ENCODE data around the gene PARD3. TPM values are rescaled to one million over a fixed set of nuclear protein-coding genes. Genes with fewer than 3 reads are reported as not detected.

The PARD3 gene
- total RNA-seq, 2 donors from 2014 or later = 32.0 to 61.9 TPM

GRCh38 chr10:34083567-34083966 is 731.5 kb downstream of the PARD3 start:
- no peak for DNase-seq (ENCODE audit: low spot score)
- Histone ChIP-seq H3K27me3 (replicated peaks; ENCODE audit: insufficient read depth) (no peaks in the 10 kb centered on the region), H3K4me3 (no peak overlapping the region), H3K9me3 (no peaks in the 10 kb centered on the region), H3K27ac (no peak overlapping the region), H3K4me1 (replicated peaks) (no peaks in the 10 kb centered on the region), H3K36me3 (no peaks in the 10 kb centered on the region)
- WGBS = 95% methylated on average over 2 of the region's 2 CpGs
- TF ChIP-seq POLR2A (IDR thresholded peaks at IDR 0.05) (no peak), POLR2AphosphoS5 (IDR thresholded peaks at IDR 0.05) (no peak), CTCF (IDR thresholded peaks at IDR 0.05) (no peak)
- intact Hi-C loops (cut with DNase I) = no loop called here

GRCh38 chr10:34081948-34082347 is 733.1 kb downstream of the PARD3 start:
- Histone ChIP-seq H3K4me1 (replicated peaks) (no peaks in the 10 kb centered on the region), H3K36me3 (no peaks in the 10 kb centered on the region), H3K4me3 (no peak overlapping the region), H3K27ac (no peak overlapping the region), H3K9me3 (no peaks in the 10 kb centered on the region), H3K27me3 (replicated peaks; ENCODE audit: insufficient read depth) (no peaks in the 10 kb centered on the region)
- no peak for DNase-seq (ENCODE audit: low spot score)
- TF ChIP-seq POLR2A (IDR thresholded peaks at IDR 0.05) (no peak), CTCF (IDR thresholded peaks at IDR 0.05) (no peak), POLR2AphosphoS5 (IDR thresholded peaks at IDR 0.05) (no peak)
- intact Hi-C loops (cut with DNase I) = no loop called here
- WGBS = 96% methylated on average over 11 of the region's 11 CpGs

GRCh38 chr10:34081347-34081743 is 733.8 kb downstream of the PARD3 start:
- 79% methylated on average over 6 of the region's 6 CpGs for whole genome bisulfite sequencing
- Histone ChIP-seq H3K9me3 (no peaks in the 10 kb centered on the region), H3K27ac (no peak overlapping the region), H3K27me3 (replicated peaks; ENCODE audit: insufficient read depth) (no peaks in the 10 kb centered on the region), H3K36me3 (no peaks in the 10 kb centered on the region), H3K4me3 (no peak overlapping the region), H3K4me1 (replicated peaks) (no peaks in the 10 kb centered on the region)
- intact Hi-C loops (cut with DNase I) = no loop called here
- no peak for TF ChIP-seq POLR2AphosphoS5 (IDR thresholded peaks at IDR 0.05)
- TF ChIP-seq POLR2A (IDR thresholded peaks at IDR 0.05) = no peak
- TF ChIP-seq CTCF (IDR thresholded peaks at IDR 0.05) = no peak
- no peak for DNase-seq (ENCODE audit: low spot score)

- WGBS = 83% methylated on average over 16 of the region's 16 CpGs
- no peak for DNase-seq (ENCODE audit: low spot score)
Measured at GRCh38 chr10:34080485-34081346, 734.4 kb downstream of the PARD3 start.

GRCh38 chr10:34079702-34080484 is 735.2 kb downstream of the PARD3 start:
- Histone ChIP-seq H3K36me3 (no peaks in the 10 kb centered on the region), H3K4me1 (replicated peaks) (no peaks in the 10 kb centered on the region), H3K27me3 (replicated peaks; ENCODE audit: insufficient read depth) (no peaks in the 10 kb centered on the region), H3K27ac (no peak overlapping the region), H3K4me3 (no peak overlapping the region), H3K9me3 (no peaks in the 10 kb centered on the region)
- intact Hi-C loops (cut with DNase I) = no loop called here
- no peak for TF ChIP-seq POLR2AphosphoS5 (IDR thresholded peaks at IDR 0.05)
- no peak for TF ChIP-seq CTCF (IDR thresholded peaks at IDR 0.05)
- no peak for TF ChIP-seq POLR2A (IDR thresholded peaks at IDR 0.05)
- 91% methylated on average over 17 of the region's 17 CpGs for WGBS
- DNase-seq (ENCODE audit: low spot score) = no peak

More at GRCh38 chr10:34080485-34081346, 734.4 kb downstream of the PARD3 start:
- Histone ChIP-seq H3K4me3 (no peak overlapping the region), H3K36me3 (no peaks in the 10 kb centered on the region), H3K27ac (no peak overlapping the region), H3K4me1 (replicated peaks) (no peaks in the 10 kb centered on the region), H3K27me3 (replicated peaks; ENCODE audit: insufficient read depth) (no peaks in the 10 kb centered on the region), H3K9me3 (no peaks in the 10 kb centered on the region)
- no peak for TF ChIP-seq POLR2AphosphoS5 (IDR thresholded peaks at IDR 0.05)
- no peak for TF ChIP-seq POLR2A (IDR thresholded peaks at IDR 0.05)
- intact Hi-C loops (cut with DNase I) = no loop called here
